Measurements from ENCODE around the gene NDUFA13. TPM values are rescaled to one million over a fixed set of nuclear protein-coding genes. Genes with fewer than 3 reads are reported as not detected.

Gene NDUFA13
- total RNA-seq, 8 experiments from 2014 or later = 323 to 522 (median 409) TPM

GRCh38 chr19:19492026-19492610 is 23.9 kb upstream of the NDUFA13 start:
- in situ Hi-C loops (cut with MboI; ENCODE audit: low pct_unique_long_range_greater_than_20kb in 2 of 9, low sequenced_read_pairs in 9 of 9, unreplicated experiment in 9 of 9) = loop anchor here in 7 of 9 experiments (10.0 to 25.0 kb wide), 7 partner anchors 105 to 355 kb away; partner anchors contain the start of genes MEF2B (in 1 of the 7) and TMEM161A (in 1 of the 7)
- ATAC-seq (replicated peaks in 6 of 8) = no peak

GRCh38 chr19:19493841-19494546 is 22.0 kb upstream of the NDUFA13 start:
- no peak for ATAC-seq (replicated peaks in 6 of 8)
- no peak overlapping the region for H3K4me3 ChIP-seq
- H3K27ac ChIP-seq = no peak overlapping the region
- WGBS, 10 experiments = 90 to 100% (median 95%) methylated on average over 1 to 4 of the region's 15 CpGs; no CpG with 5 or more reads in 6 of the 10 experiments
- H3K4me1 ChIP-seq (replicated peaks in 1 of 2) = peaks cover 13% of the 10 kb centered on the region in 2 donors
- in situ Hi-C loops (cut with MboI; ENCODE audit: low pct_unique_long_range_greater_than_20kb in 2 of 9, low sequenced_read_pairs in 9 of 9, unreplicated experiment in 9 of 9) = loop anchor here in 7 of 9 experiments (10.0 to 25.0 kb wide), 7 partner anchors 107 to 357 kb away; partner anchors contain the start of genes MEF2B (in 1 of the 7) and TMEM161A (in 1 of the 7)

More at GRCh38 chr19:19492026-19492610, 23.9 kb upstream of the NDUFA13 start:
- 70 to 100% (median 88%) methylated on average over 2 to 12 of the region's 21 CpGs; no CpG with 5 or more reads in 4 of the 10 experiments for WGBS, 10 experiments
- Histone ChIP-seq H3K4me1 (replicated peaks in 1 of 2) (peaks cover 30 to 31% of the 10 kb centered on the region in 2 donors), H3K4me3 (no peak overlapping the region), H3K27ac (no peak overlapping the region)

- in situ Hi-C loops (cut with MboI; ENCODE audit: low pct_unique_long_range_greater_than_20kb in 2 of 9, low sequenced_read_pairs in 9 of 9, unreplicated experiment in 9 of 9) = loop anchor here in 7 of 9 experiments (10.0 to 25.0 kb wide), 7 partner anchors 109 to 359 kb away; partner anchors contain the start of genes MEF2B (in 1 of the 7) and TMEM161A (in 1 of the 7)
- Histone ChIP-seq H3K4me3 (no peak overlapping the region), H3K27ac (no peak overlapping the region), H3K4me1 (replicated peaks in 1 of 2) (no peaks in the 10 kb centered on the region)
- WGBS, 10 experiments = 82 to 100% (median 95%) methylated on average over 1 to 10 of the region's 30 CpGs; no CpG with 5 or more reads in 3 of the 10 experiments
- peak in 2 of 8 experiments; percentile 25 to 39 for ATAC-seq (replicated peaks in 6 of 8)
Measured at GRCh38 chr19:19495614-19496603, 20.1 kb upstream of the NDUFA13 start.

- ATAC-seq (replicated peaks in 6 of 8) = no peak
- in situ Hi-C loops (cut with MboI; ENCODE audit: low pct_unique_long_range_greater_than_20kb in 2 of 9, low sequenced_read_pairs in 9 of 9, unreplicated experiment in 9 of 9) = loop anchor here in 7 of 9 experiments (10.0 to 25.0 kb wide), 7 partner anchors 111 to 361 kb away; partner anchors contain the start of genes MEF2B (in 1 of the 7) and TMEM161A (in 1 of the 7)
- Histone ChIP-seq H3K4me3 (no peak overlapping the region), H3K27ac (no peak overlapping the region), H3K4me1 (replicated peaks in 1 of 2) (no peaks in the 10 kb centered on the region)
- WGBS, 10 experiments = 91 to 100% (median 93%) methylated on average over 4 to 6 of the region's 33 CpGs; no CpG with 5 or more reads in 6 of the 10 experiments
Measured at GRCh38 chr19:19498255-19498991, 17.6 kb upstream of the NDUFA13 start.

GRCh38 chr19:19499272-19499995 is 16.6 kb upstream of the NDUFA13 start:
- in situ Hi-C loops (cut with MboI; ENCODE audit: low pct_unique_long_range_greater_than_20kb in 2 of 9, low sequenced_read_pairs in 9 of 9, unreplicated experiment in 9 of 9) = loop anchor here in 7 of 9 experiments (10.0 to 25.0 kb wide), 7 partner anchors 112 to 362 kb away; partner anchors contain the start of genes MEF2B (in 1 of the 7) and TMEM161A (in 1 of the 7)
- no peak overlapping the region for H3K4me3 ChIP-seq
- 50 to 100% (median 80%) methylated on average over 1 to 7 of the region's 18 CpGs; no CpG with 5 or more reads in 5 of the 10 experiments for WGBS, 10 experiments
- peak in 4 of 8 experiments; percentile 16 to 35 (median 22) for ATAC-seq (replicated peaks in 6 of 8)
- H3K4me1 ChIP-seq (replicated peaks in 1 of 2) = no peaks in the 10 kb centered on the region
- H3K27ac ChIP-seq = no peak overlapping the region

GRCh38 chr19:19500975-19501644 is 14.9 kb upstream of the NDUFA13 start:
- ATAC-seq (replicated peaks in 6 of 8) = peak in 2 of 8 experiments; percentile 14 to 21
- Histone ChIP-seq H3K4me3 (no peak overlapping the region), H3K4me1 (replicated peaks in 1 of 2) (no peaks in the 10 kb centered on the region), H3K27ac (no peak overlapping the region)
- in situ Hi-C loops (cut with MboI; ENCODE audit: low pct_unique_long_range_greater_than_20kb in 2 of 9, low sequenced_read_pairs in 9 of 9, unreplicated experiment in 9 of 9) = no loop called here
- 76 to 100% (median 94%) methylated on average over 1 to 6 of the region's 34 CpGs; no CpG with 5 or more reads in 3 of the 10 experiments for WGBS, 10 experiments

GRCh38 chr19:19501798-19502197 is 14.2 kb upstream of the NDUFA13 start:
- Histone ChIP-seq H3K4me3 (no peak overlapping the region), H3K4me1 (replicated peaks in 1 of 2) (no peaks in the 10 kb centered on the region), H3K27ac (no peak overlapping the region)
- ATAC-seq (replicated peaks in 6 of 8) = no peak
- 93 to 100% (median 96%) methylated on average over 2 to 18 of the region's 26 CpGs; no CpG with 5 or more reads in 4 of the 10 experiments for WGBS, 10 experiments
- in situ Hi-C loops (cut with MboI; ENCODE audit: low pct_unique_long_range_greater_than_20kb in 2 of 9, low sequenced_read_pairs in 9 of 9, unreplicated experiment in 9 of 9) = no loop called here

- 80 to 100% (median 95%) methylated on average over 1 to 8 of the region's 19 CpGs; no CpG with 5 or more reads in 4 of the 10 experiments for WGBS, 10 experiments
Measured at GRCh38 chr19:19502281-19502680, 13.7 kb upstream of the NDUFA13 start.

GRCh38 chr19:19502808-19503602 is 13.0 kb upstream of the NDUFA13 start:
- 57 to 100% (median 94%) methylated on average over 1 to 8 of the region's 18 CpGs for WGBS, 10 experiments
- H3K4me3 ChIP-seq = no peak overlapping the region
- no peak overlapping the region for H3K27ac ChIP-seq
- no peaks in the 10 kb centered on the region for H3K4me1 ChIP-seq (replicated peaks in 1 of 2)
- in situ Hi-C loops (cut with MboI; ENCODE audit: low pct_unique_long_range_greater_than_20kb in 2 of 9, low sequenced_read_pairs in 9 of 9, unreplicated experiment in 9 of 9) = no loop called here
- ATAC-seq (replicated peaks in 6 of 8) = no peak

More at GRCh38 chr19:19502281-19502680, 13.7 kb upstream of the NDUFA13 start:
- Histone ChIP-seq H3K4me1 (replicated peaks in 1 of 2) (no peaks in the 10 kb centered on the region), H3K27ac (no peak overlapping the region), H3K4me3 (no peak overlapping the region)
- in situ Hi-C loops (cut with MboI; ENCODE audit: low pct_unique_long_range_greater_than_20kb in 2 of 9, low sequenced_read_pairs in 9 of 9, unreplicated experiment in 9 of 9) = no loop called here
- ATAC-seq (replicated peaks in 6 of 8) = no peak
